PC-9 (cell line): ENCODE measurements around the gene KIFAP3. TPM values are rescaled to one million over a fixed set of nuclear protein-coding genes. Genes with fewer than 3 reads are reported as not detected.
A peak's percentile ranks its signal among the peaks of the same experiment; 100 is the strongest.

ENCODE experiments used
- BruUV-seq: library from RNA; stranded (reverse); fragments of 400-500 nt; replicated peaks from 2 replicates; lab custom pipeline; 2021; lab: Mats Ljungman, UMichigan
- CTCF ChIA-PET: fragments of 300-600 bp; sonication (Branson Sonifier 250); formaldehyde crosslinking; loops from one replicate; lab custom pipeline; 2022; ENCODE audit warnings: antibody characterized with exemption; lab: Charles Lee
- POLR2A ChIA-PET: fragments of 300-600 bp; sonication (Branson Sonifier 250); formaldehyde crosslinking; loops from one replicate; lab custom pipeline; 2022; ENCODE audit warnings: antibody characterized with exemption; ENCODE audit not compliant: unreplicated experiment; lab: Charles Lee
- DNase-seq, 2 experiments: peaks; one replicate each; pipeline versions ENCODE4 v3.0.0 to v3.0.0-alpha.2; 2015 to 2022; ENCODE audit warnings: mixed read lengths in 1 of 2
- H2AFZ ChIP-seq: fragments of 200-600 bp; sonication (generic); 2 replicates; pipeline ENCODE4 v1.8.1; 2017; ENCODE audit warnings: antibody characterized with exemption
- H3F3A ChIP-seq: fragments of 200-600 bp; sonication (generic); 2 replicates; pipeline ENCODE4 v1.8.1; 2017; ENCODE audit warnings: antibody characterized with exemption, mild to moderate bottlenecking, low read depth; ENCODE audit not compliant: insufficient read depth
- H3K27ac ChIP-seq: fragments of 200-600 bp; sonication (generic); 2 replicates; pipeline ENCODE4 v1.6.1; 2016; ENCODE audit warnings: mixed run types
- H3K27me3 ChIP-seq: fragments of 200-600 bp; sonication (generic); 2 replicates; pipeline ENCODE4 v1.6.1; 2016; ENCODE audit warnings: low read depth, mixed run types; ENCODE audit not compliant: insufficient read depth
- H3K36me3 ChIP-seq: fragments of 200-600 bp; sonication (generic); 2 replicates; pipeline ENCODE4 v1.6.1; 2016; ENCODE audit warnings: low read depth, mixed run types
- H3K4me1 ChIP-seq: fragments of 200-600 bp; sonication (generic); replicated peaks from 2 replicates; pipeline ENCODE4 v1.6.1; 2016; ENCODE audit warnings: mixed run types; ENCODE audit not compliant: insufficient read depth
- H3K4me2 ChIP-seq: fragments of 200-600 bp; sonication (generic); 2 replicates; pipeline ENCODE4 v1.6.1; 2017; ENCODE audit warnings: mixed run types
- H3K4me3 ChIP-seq: fragments of 200-600 bp; sonication (generic); 2 replicates; pipeline ENCODE4 v1.6.1; 2016; ENCODE audit warnings: mixed run types
- H3K79me2 ChIP-seq: fragments of 200-600 bp; sonication (generic); 2 replicates; pipeline ENCODE4 v1.6.1; 2017; ENCODE audit warnings: low read depth, mixed run types
- H3K9me2 ChIP-seq: fragments of 200-600 bp; sonication (generic); 2 replicates; pipeline ENCODE4 v1.8.1; 2017; ENCODE audit warnings: mild to moderate bottlenecking; ENCODE audit not compliant: insufficient read depth
- H3K9me3 ChIP-seq: fragments of 200-600 bp; sonication (generic); 2 replicates; pipeline ENCODE4 v1.8.1; 2016; ENCODE audit warnings: low read depth; ENCODE audit not compliant: insufficient read depth
- H4K20me1 ChIP-seq: fragments of 200-600 bp; sonication (generic); 2 replicates; pipeline ENCODE4 v1.8.1; 2017; ENCODE audit not compliant: insufficient read depth
- CTCF ChIP-seq: fragments of 200-600 bp; sonication (generic); conservative IDR thresholded peaks from 2 replicates; pipeline ENCODE4 v1.6.1; 2017; ENCODE audit warnings: mixed run types, antibody characterized with exemption, mild to moderate bottlenecking, moderate library complexity
- EZH2 ChIP-seq: fragments of 200-600 bp; sonication (generic); IDR thresholded peaks from 2 replicates; pipeline ENCODE4 v1.8.0; 2017; ENCODE audit warnings: antibody characterized with exemption, low read depth
- intact Hi-C: fragments of 100-400 bp; cut with micrococcal nuclease; formaldehyde crosslinking; loops from one replicate; pipeline ENCODE4 v1.10.0; 2022; ENCODE audit not compliant: unreplicated experiment
- total RNA-seq: library from RNA; stranded (reverse); gene quantifications from 2 replicates; pipeline ENCODE4 v1.2.3, GENCODE V29; 2021

Gene KIFAP3
- total RNA-seq, 1 experiment from 2014 or later = 9.7 TPM

- Histone ChIP-seq H3K36me3 (no peaks in the 10 kb centered on the region), H3K79me2 (peaks cover 40% of the 10 kb centered on the region), H2AFZ (peak within 1 kb of the TSS; percentile 96), H3K4me2 (peak within 1 kb of the TSS; percentile 89), H3K9me3 (no peaks in the 10 kb centered on the region), H3K4me1 (peaks cover 33% of the 10 kb centered on the region), H3F3A (peaks cover 35% of the 10 kb centered on the region; the same call in 1 of the 2 replicates), H3K4me3 (peak within 1 kb of the TSS; percentile 68), H3K27me3 (no peaks in the 10 kb centered on the region), H3K9me2 (no peaks in the 10 kb centered on the region), H3K27ac (peak within 1 kb of the TSS; percentile 91), H4K20me1 (no peaks in the 10 kb centered on the region)
- intact Hi-C loops = loop anchor here (1.0 to 10.0 kb wide), 2 partner anchors 180 to 641 kb away; partner anchors contain the start of genes GORAB and KIFAP3
- DNase-seq = peak; percentile 88 to 89
- ChIA-PET POLR2A (interaction anchor here (0.6 to 0.7 kb wide), 3 partner anchors 84 to 1265 kb away, joined by 3 to 7 read pairs (median 3); no protein-coding TSS in a partner anchor), CTCF (interaction anchor here (0.5 to 0.6 kb wide), 4 partner anchors 119 to 1040 kb away, joined by 3 to 6 read pairs (median 4); no protein-coding TSS in a partner anchor)
- BruUV-seq = no TSS peak
- TF ChIP-seq CTCF (no peak), EZH2 (no peak)
These were observed 180.7 kb downstream of the KIFAP3 start, which contains the start of gene SCYL3 for GRCh38 chr1:169893645-169894423. Gene SCYL3 (minus strand): TSS chr1:169893896. CDS start chr1:169888840, 5,056 bp downstream.

DNA sequence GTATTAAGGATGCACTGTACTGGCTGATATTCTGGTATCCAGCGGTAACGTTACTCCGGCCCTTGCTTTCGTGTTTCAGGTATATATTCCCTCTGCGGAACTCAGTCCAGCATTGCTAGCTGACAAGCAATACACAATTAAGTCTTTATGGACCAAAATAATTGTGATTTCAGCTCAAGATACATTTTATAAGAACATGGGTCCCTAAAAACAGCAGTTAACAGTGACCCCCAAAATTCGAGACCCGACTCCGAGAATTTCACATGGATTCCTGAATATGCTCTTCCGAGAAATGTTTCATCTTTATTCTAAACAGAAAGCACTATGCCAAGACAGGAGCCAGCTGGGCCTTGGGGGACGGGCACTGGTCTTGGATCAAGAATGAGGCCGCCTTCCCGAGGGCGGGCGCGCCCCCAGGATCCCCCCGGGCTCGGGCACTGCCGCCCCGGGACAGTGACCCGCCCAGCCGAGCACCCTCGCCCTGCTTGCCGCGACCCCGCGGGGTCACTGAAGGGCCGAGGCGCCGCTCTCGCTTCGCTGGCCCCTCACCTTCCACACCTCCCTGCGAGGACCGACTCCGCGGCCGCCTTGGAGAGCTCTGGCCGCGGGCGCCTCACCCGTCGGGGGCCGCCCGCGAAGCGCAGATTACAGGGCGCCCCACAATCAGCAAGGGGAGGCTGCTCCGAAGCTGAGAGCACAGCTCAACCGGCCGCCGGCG, 181.4 kb downstream of the KIFAP3 start:
- ChIA-PET POLR2A (interaction anchor here (0.6 to 0.7 kb wide), 3 partner anchors 83 to 1265 kb away, joined by 3 read pairs; no protein-coding TSS in a partner anchor), CTCF (interaction anchor here (0.5 to 0.6 kb wide), 4 partner anchors 118 to 1040 kb away, joined by 3 to 6 read pairs (median 4); no protein-coding TSS in a partner anchor)
- Histone ChIP-seq H3K9me3 (no peaks in the 10 kb centered on the region), H2AFZ (peak overlapping the region; percentile 96), H3K4me2 (peak overlapping the region; percentile 89), H3F3A (peaks cover 35% of the 10 kb centered on the region; the same call in 1 of the 2 replicates), H3K4me3 (peak overlapping the region; percentile 68), H3K36me3 (no peaks in the 10 kb centered on the region), H3K27me3 (no peaks in the 10 kb centered on the region), H3K4me1 (peaks cover 33% of the 10 kb centered on the region), H3K79me2 (peaks cover 48% of the 10 kb centered on the region), H4K20me1 (no peaks in the 10 kb centered on the region), H3K27ac (peak overlapping the region; percentile 91), H3K9me2 (no peaks in the 10 kb centered on the region)
- intact Hi-C loops = loop anchor here (1.0 to 10.0 kb wide), 2 partner anchors 181 to 642 kb away; partner anchors contain the start of genes GORAB and KIFAP3
- TF ChIP-seq EZH2 = no peak
- no peak for TF ChIP-seq CTCF
- no peak for DNase-seq
- no TSS peak for BruUV-seq
